ENCODE results near the gene TNIP2. TPM values are rescaled to one million over a fixed set of nuclear protein-coding genes. Genes with fewer than 3 reads are reported as not detected.

Gene TNIP2
- total and polyA plus RNA-seq, 2 experiments from 2014 or later: 42.7 to 50.8 TPM

GRCh38 chr4:2744576-2745270 lies 11.4 kb downstream of the TNIP2 start:
- H3K27ac ChIP-seq: no peak overlapping the region
- no peak overlapping the region for H2AFZ ChIP-seq
- no peaks in the 10 kb centered on the region for H3K36me3 ChIP-seq (replicated peaks; ENCODE audit: insufficient read depth, low read depth)
- H3K9me2 ChIP-seq (replicated peaks; ENCODE audit: insufficient read depth): no peaks in the 10 kb centered on the region
- no peak overlapping the region for H3K4me2 ChIP-seq
- H3K4me1 ChIP-seq (ENCODE audit: insufficient read depth): peaks cover 5% of the 10 kb centered on the region
- DNase-seq (ENCODE audit: low spot score): no peak
- no peaks in the 10 kb centered on the region for H4K20me1 ChIP-seq (ENCODE audit: insufficient read depth, poor library complexity, severe bottlenecking)
- H3K79me2 ChIP-seq: peaks cover 12% of the 10 kb centered on the region
- no peaks in the 10 kb centered on the region for H3K9me3 ChIP-seq (ENCODE audit: low read depth)
- WGBS (ENCODE audit: low lambda C conversion rate, missing lambda C conversion rate): 93% methylated on average over 26 of the region's 28 CpGs
- no peaks in the 10 kb centered on the region for H3K27me3 ChIP-seq
- TF ChIP-seq EZH2phosphoT487 (IDR thresholded peaks at IDR 0.05; ENCODE audit: low read depth, severe bottlenecking, unreplicated experiment) (no peak), EZH2 (IDR thresholded peaks at IDR 0.05; ENCODE audit: borderline replicate concordance) (no peak)
- TF ChIP-seq, protein P1, sequence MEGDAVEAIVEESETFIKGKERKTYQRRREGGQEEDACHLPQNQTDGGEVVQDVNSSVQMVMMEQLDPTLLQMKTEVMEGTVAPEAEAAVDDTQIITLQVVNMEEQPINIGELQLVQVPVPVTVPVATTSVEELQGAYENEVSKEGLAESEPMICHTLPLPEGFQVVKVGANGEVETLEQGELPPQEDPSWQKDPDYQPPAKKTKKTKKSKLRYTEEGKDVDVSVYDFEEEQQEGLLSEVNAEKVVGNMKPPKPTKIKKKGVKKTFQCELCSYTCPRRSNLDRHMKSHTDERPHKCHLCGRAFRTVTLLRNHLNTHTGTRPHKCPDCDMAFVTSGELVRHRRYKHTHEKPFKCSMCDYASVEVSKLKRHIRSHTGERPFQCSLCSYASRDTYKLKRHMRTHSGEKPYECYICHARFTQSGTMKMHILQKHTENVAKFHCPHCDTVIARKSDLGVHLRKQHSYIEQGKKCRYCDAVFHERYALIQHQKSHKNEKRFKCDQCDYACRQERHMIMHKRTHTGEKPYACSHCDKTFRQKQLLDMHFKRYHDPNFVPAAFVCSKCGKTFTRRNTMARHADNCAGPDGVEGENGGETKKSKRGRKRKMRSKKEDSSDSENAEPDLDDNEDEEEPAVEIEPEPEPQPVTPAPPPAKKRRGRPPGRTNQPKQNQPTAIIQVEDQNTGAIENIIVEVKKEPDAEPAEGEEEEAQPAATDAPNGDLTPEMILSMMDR (IDR thresholded peaks at IDR 0.05; ENCODE audit: poor library complexity): no peak
- no peak overlapping the region for H3K4me3 ChIP-seq

- Histone ChIP-seq H4K20me1 (ENCODE audit: insufficient read depth, poor library complexity, severe bottlenecking) (no peaks in the 10 kb centered on the region), H3K27ac (no peak overlapping the region)
- 91% methylated on average over 21 of the region's 21 CpGs for WGBS (ENCODE audit: low lambda C conversion rate, missing lambda C conversion rate)
These were observed 12.4 kb downstream of the TNIP2 start for GRCh38 chr4:2743518-2744445.

DNA sequence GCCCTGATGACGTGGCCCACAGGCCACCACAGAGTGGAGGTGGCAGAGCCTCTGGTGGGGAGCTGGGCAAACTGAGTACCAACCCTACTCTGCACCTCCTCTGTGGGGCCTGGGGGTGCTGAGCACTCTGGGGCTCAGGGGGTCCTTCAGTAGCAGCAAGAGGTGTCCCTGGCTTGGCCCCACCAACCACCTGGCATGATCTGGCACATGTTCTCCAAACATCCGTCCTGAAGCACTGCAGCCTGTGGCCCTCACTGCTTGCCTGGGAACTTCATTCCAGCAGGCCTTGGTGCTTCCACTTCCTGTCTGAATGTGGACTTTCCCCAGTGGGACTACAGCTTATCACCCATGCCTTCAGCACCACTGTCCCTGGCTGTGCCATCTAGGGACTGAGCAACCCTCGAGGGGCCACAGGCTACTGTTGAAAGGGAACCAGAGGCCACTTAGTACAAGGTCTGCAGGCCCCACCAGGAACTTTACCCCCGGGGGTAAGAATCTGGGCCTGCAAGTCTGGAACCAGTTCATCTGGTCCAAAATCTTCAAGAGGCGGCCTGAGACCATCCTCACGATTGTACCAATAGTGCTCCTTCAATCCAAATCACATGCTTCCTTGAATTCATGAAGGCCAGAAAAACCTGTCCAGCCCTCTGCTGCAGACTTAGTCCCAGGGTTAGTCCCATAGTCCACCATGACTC lies 13.2 kb downstream of the TNIP2 start:
- Histone ChIP-seq H3K4me1 (ENCODE audit: insufficient read depth) (peaks cover 5% of the 10 kb centered on the region), H3K9me2 (replicated peaks; ENCODE audit: insufficient read depth) (no peaks in the 10 kb centered on the region), H3K9me3 (ENCODE audit: low read depth) (no peaks in the 10 kb centered on the region), H3K4me2 (no peak overlapping the region), H4K20me1 (ENCODE audit: insufficient read depth, poor library complexity, severe bottlenecking) (no peaks in the 10 kb centered on the region), H3K27ac (no peak overlapping the region), H2AFZ (no peak overlapping the region), H3K79me2 (no peaks in the 10 kb centered on the region), H3K36me3 (replicated peaks; ENCODE audit: insufficient read depth, low read depth) (no peaks in the 10 kb centered on the region), H3K4me3 (no peak overlapping the region), H3K27me3 (no peaks in the 10 kb centered on the region)
- WGBS (ENCODE audit: low lambda C conversion rate, missing lambda C conversion rate): 83% methylated on average over 6 of the region's 6 CpGs
- TF ChIP-seq EZH2phosphoT487 (IDR thresholded peaks at IDR 0.05; ENCODE audit: low read depth, severe bottlenecking, unreplicated experiment): no peak
- DNase-seq (ENCODE audit: low spot score): no peak

More at GRCh38 chr4:2743518-2744445, 12.4 kb downstream of the TNIP2 start:
- Histone ChIP-seq H3K36me3 (replicated peaks; ENCODE audit: insufficient read depth, low read depth) (no peaks in the 10 kb centered on the region), H3K27me3 (no peaks in the 10 kb centered on the region), H3K9me3 (ENCODE audit: low read depth) (no peaks in the 10 kb centered on the region), H3K4me1 (ENCODE audit: insufficient read depth) (peaks cover 5% of the 10 kb centered on the region), H3K4me2 (no peak overlapping the region), H3K9me2 (replicated peaks; ENCODE audit: insufficient read depth) (no peaks in the 10 kb centered on the region), H3K79me2 (peaks cover 2% of the 10 kb centered on the region), H2AFZ (no peak overlapping the region), H3K4me3 (no peak overlapping the region)
- no peak for DNase-seq (ENCODE audit: low spot score)
- TF ChIP-seq EZH2phosphoT487 (IDR thresholded peaks at IDR 0.05; ENCODE audit: low read depth, severe bottlenecking, unreplicated experiment) (no peak), EZH2 (IDR thresholded peaks at IDR 0.05; ENCODE audit: borderline replicate concordance) (no peak)
- TF ChIP-seq, protein P1 (IDR thresholded peaks at IDR 0.05; ENCODE audit: poor library complexity): no peak

All from hepatocyte (in vitro differentiated cells).